GM12864 (cell line): ENCODE data around the gene C19orf25.

ENCODE experiments used
- DNase-seq: peaks from one replicate; pipeline ENCODE4 v3.0.0-alpha.2; 2011; ENCODE audit warnings: low read depth
- H3K4me3 ChIP-seq: 2 replicates; pipeline ENCODE4 v1.5.1; 2011; ENCODE audit warnings: mild to moderate bottlenecking, low read depth, low read length, control low read depth
- CTCF ChIP-seq: IDR thresholded peaks from 2 replicates; pipeline ENCODE4 v1.5.1; 2011; ENCODE audit warnings: low read depth, mild to moderate bottlenecking, moderate library complexity, low read length, control low read depth, inconsistent platforms; ENCODE audit errors: missing control alignments

C19orf25 gene

GRCh38 chr19:1446713-1447481 lies 32.1 kb downstream of the C19orf25 start:
- no peak for TF ChIP-seq CTCF
- no peak overlapping the region for H3K4me3 ChIP-seq
- no peak for DNase-seq

- H3K4me3 ChIP-seq = no peak overlapping the region
- no peak for TF ChIP-seq CTCF
- no peak for DNase-seq
Measured at GRCh38 chr19:1445932-1446712, 32.9 kb downstream of the C19orf25 start.

GRCh38 chr19:1445185-1445931 lies 33.7 kb downstream of the C19orf25 start:
- no peak for DNase-seq
- peak overlapping the region; percentile 47 for H3K4me3 ChIP-seq
- TF ChIP-seq CTCF = peak; percentile 87

- DNase-seq = no peak
- H3K4me3 ChIP-seq = no peak overlapping the region
- TF ChIP-seq CTCF = no peak
Measured at GRCh38 chr19:1441677-1442438, 37.2 kb downstream of the C19orf25 start.

- no peak overlapping the region for H3K4me3 ChIP-seq
Measured at GRCh38 chr19:1441022-1441426, 38.0 kb downstream of the C19orf25 start.

More at GRCh38 chr19:1441022-1441426, 38.0 kb downstream of the C19orf25 start:
- no peak for DNase-seq
- no peak for TF ChIP-seq CTCF
